Thyroid gland (tissue), 4 donors: ENCODE results near the gene PNLIPRP1. TPM values are rescaled to one million over a fixed set of nuclear protein-coding genes. Genes with fewer than 3 reads are reported as not detected.

Experiments used
- DNase-seq, 2 donors: peaks; one replicate each; pipeline ENCODE4 v3.0.0-alpha.2; 2019
- H3K27ac ChIP-seq, 3 donors: fragments of 200-600 bp; sonication (generic); 1 replicate in 2 of 3; 2 replicates in 1 of 3; pipeline ENCODE4 v1.5.1; 2016 to 2019; ENCODE audit warnings: mild to moderate bottlenecking in 1 of 3, moderate library complexity in 1 of 3
- H3K27me3 ChIP-seq: fragments of 200-600 bp; sonication (generic); one replicate; pipeline ENCODE4 v1.5.1; 2019
- H3K36me3 ChIP-seq, 2 donors: fragments of 200-600 bp; sonication (generic); one replicate each; pipeline ENCODE4 v1.5.1; 2016 to 2019
- H3K4me1 ChIP-seq, 2 donors: fragments of 200-600 bp; sonication (generic); one replicate each; pipeline ENCODE4 v1.5.1; 2017 to 2019
- H3K4me3 ChIP-seq, 3 donors: fragments of 200-600 bp; sonication (generic); replicated peaks in 1 of 3; 1 replicate in 2 of 3; 2 replicates in 1 of 3; pipeline ENCODE4 v1.5.1; 2016; ENCODE audit warnings: mild to moderate bottlenecking in 1 of 3
- H3K9me3 ChIP-seq: fragments of 200-600 bp; sonication (generic); one replicate; pipeline ENCODE4 v1.5.1; 2017
- POLR2A ChIP-seq, 2 donors: fragments of 450-650 bp; IDR thresholded peaks; one replicate each; pipeline ENCODE4 v1.6.1; 2017; ENCODE audit warnings: antibody characterized with exemption in 2 of 2, mild to moderate bottlenecking in 2 of 2, moderate library complexity in 1 of 2
- WGBS, 2 donors: methylation state at CpG; one replicate each; pipeline ENCODE4 v1.1.5; 2017; 5-methylcytosine and 5-hydroxymethylcytosine counted together
- intact Hi-C: fragments of 100-400 bp; cut with DNase I; formaldehyde crosslinking; loops from one replicate; pipeline ENCODE4 v1.15.1; 2023
- total RNA-seq, 4 donors: library from RNA; depleted of rRNA; stranded (reverse); fragments of >200 nt; gene quantifications; one replicate each; pipeline ENCODE4 v1.2.3, GENCODE V29; 2016
- TF ChIP-seq, protein P1 (sequence below), 6 experiments: fragments of 200-600 bp in 3 of 6; fragments of 450-650 bp in 3 of 6; sonication (generic) in 3 of 6; IDR thresholded peaks; one replicate each; pipeline ENCODE4 v1.5.1; 2016 to 2019; ENCODE audit warnings: antibody characterized with exemption in 6 of 6, mild to moderate bottlenecking in 2 of 6, inconsistent platforms in 1 of 6, moderate library complexity in 1 of 6

PNLIPRP1 gene
- total RNA-seq, 4 donors from 2014 or later, result not detected

GRCh38 chr10:116565534-116565933 is 25.2 kb upstream of the PNLIPRP1 start:
- H3K9me3 ChIP-seq, result no peaks in the 10 kb centered on the region
- no peak for DNase-seq
- no peaks in the 10 kb centered on the region for H3K27me3 ChIP-seq
- no peak overlapping the region for H3K27ac ChIP-seq
- TF ChIP-seq, protein P1, sequence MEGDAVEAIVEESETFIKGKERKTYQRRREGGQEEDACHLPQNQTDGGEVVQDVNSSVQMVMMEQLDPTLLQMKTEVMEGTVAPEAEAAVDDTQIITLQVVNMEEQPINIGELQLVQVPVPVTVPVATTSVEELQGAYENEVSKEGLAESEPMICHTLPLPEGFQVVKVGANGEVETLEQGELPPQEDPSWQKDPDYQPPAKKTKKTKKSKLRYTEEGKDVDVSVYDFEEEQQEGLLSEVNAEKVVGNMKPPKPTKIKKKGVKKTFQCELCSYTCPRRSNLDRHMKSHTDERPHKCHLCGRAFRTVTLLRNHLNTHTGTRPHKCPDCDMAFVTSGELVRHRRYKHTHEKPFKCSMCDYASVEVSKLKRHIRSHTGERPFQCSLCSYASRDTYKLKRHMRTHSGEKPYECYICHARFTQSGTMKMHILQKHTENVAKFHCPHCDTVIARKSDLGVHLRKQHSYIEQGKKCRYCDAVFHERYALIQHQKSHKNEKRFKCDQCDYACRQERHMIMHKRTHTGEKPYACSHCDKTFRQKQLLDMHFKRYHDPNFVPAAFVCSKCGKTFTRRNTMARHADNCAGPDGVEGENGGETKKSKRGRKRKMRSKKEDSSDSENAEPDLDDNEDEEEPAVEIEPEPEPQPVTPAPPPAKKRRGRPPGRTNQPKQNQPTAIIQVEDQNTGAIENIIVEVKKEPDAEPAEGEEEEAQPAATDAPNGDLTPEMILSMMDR (IDR thresholded peaks at IDR 0.05), result no peak
- no peak for TF ChIP-seq POLR2A (IDR thresholded peaks at IDR 0.05)
- H3K4me3 ChIP-seq, result no peak overlapping the region
- intact Hi-C loops, result no loop called here
- WGBS, 2 donors, result 96 to 97% methylated on average over 8 of the region's 8 CpGs
- no peaks in the 10 kb centered on the region for H3K4me1 ChIP-seq
- no peaks in the 10 kb centered on the region for H3K36me3 ChIP-seq

- no peaks in the 10 kb centered on the region for H3K27me3 ChIP-seq
- TF ChIP-seq POLR2A (IDR thresholded peaks at IDR 0.05), result no peak
- TF ChIP-seq, protein P1 (IDR thresholded peaks at IDR 0.05), result no peak
- intact Hi-C loops, result no loop called here
- H3K27ac ChIP-seq, result no peak overlapping the region
- H3K9me3 ChIP-seq, result no peaks in the 10 kb centered on the region
- no peak overlapping the region for H3K4me3 ChIP-seq
- no peak for DNase-seq
- H3K4me1 ChIP-seq, result no peaks in the 10 kb centered on the region
- H3K36me3 ChIP-seq, result no peaks in the 10 kb centered on the region
Measured at GRCh38 chr10:116566932-116567331, 23.8 kb upstream of the PNLIPRP1 start.

GRCh38 chr10:116567335-116567734 is 23.4 kb upstream of the PNLIPRP1 start:
- no peak for DNase-seq
- no peaks in the 10 kb centered on the region for H3K4me1 ChIP-seq
- H3K9me3 ChIP-seq, result no peaks in the 10 kb centered on the region
- intact Hi-C loops, result no loop called here
- no peaks in the 10 kb centered on the region for H3K36me3 ChIP-seq
- H3K27ac ChIP-seq, result no peak overlapping the region
- H3K27me3 ChIP-seq, result no peaks in the 10 kb centered on the region
- 74 to 84% methylated on average over 3 of the region's 3 CpGs for WGBS, 2 donors
- no peak overlapping the region for H3K4me3 ChIP-seq
- no peak for TF ChIP-seq POLR2A (IDR thresholded peaks at IDR 0.05)
- TF ChIP-seq, protein P1 (IDR thresholded peaks at IDR 0.05), result no peak

- Histone ChIP-seq H3K4me3 (no peak overlapping the region), H3K4me1 (no peaks in the 10 kb centered on the region), H3K9me3 (no peaks in the 10 kb centered on the region), H3K27me3 (no peaks in the 10 kb centered on the region), H3K27ac (no peak overlapping the region), H3K36me3 (no peaks in the 10 kb centered on the region)
- TF ChIP-seq POLR2A (IDR thresholded peaks at IDR 0.05), result no peak
- TF ChIP-seq, protein P1 (IDR thresholded peaks at IDR 0.05), result no peak
- DNase-seq, result no peak
- WGBS, 2 donors, result 84 to 88% methylated on average over 3 of the region's 3 CpGs
- intact Hi-C loops, result no loop called here
Measured at GRCh38 chr10:116574797-116575196, 16.0 kb upstream of the PNLIPRP1 start.

- Histone ChIP-seq H3K9me3 (no peaks in the 10 kb centered on the region), H3K4me1 (no peaks in the 10 kb centered on the region), H3K27ac (no peak overlapping the region), H3K4me3 (no peak overlapping the region), H3K27me3 (no peaks in the 10 kb centered on the region), H3K36me3 (no peaks in the 10 kb centered on the region)
- intact Hi-C loops, result no loop called here
- DNase-seq, result no peak
- WGBS, 2 donors, result 87 to 91% methylated on average over 8 of the region's 8 CpGs
- TF ChIP-seq, protein P1 (IDR thresholded peaks at IDR 0.05), result no peak
- no peak for TF ChIP-seq POLR2A (IDR thresholded peaks at IDR 0.05)
Measured at GRCh38 chr10:116587878-116588591, 2.7 kb upstream of the PNLIPRP1 start.
